Measurements from ENCODE around the gene GRIN2C.

- no peak for TF ChIP-seq CTCF (IDR thresholded peaks at IDR 0.05)
- no peak for TF ChIP-seq POLR2A (IDR thresholded peaks at IDR 0.05)
- no peak for TF ChIP-seq EP300 (IDR thresholded peaks at IDR 0.05)
These were observed 820 bp downstream of the GRIN2C start for GRCh38 chr17:74858672-74859458.
